ENCODE measurements around the gene CUZD1.

CUZD1 gene

DNA sequence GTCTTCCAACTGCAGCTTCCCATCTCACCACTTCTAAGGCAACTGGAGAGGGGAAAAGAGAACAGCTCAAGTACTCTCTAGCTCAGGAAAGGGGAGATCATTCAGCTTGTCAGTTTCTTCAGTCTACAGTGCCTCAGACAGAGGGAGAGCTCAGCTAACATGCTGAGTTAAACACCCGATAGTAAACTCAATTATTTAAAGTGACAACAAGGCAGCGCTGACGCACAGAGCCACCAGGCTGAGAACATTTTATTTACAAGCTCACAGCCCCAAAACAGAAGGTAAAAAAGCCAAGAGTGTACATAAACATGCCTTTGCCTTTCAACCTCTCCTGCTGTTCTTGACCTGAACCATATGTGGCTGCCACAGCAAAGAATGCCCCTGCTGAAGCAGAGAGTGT, 10.1 kb upstream of the CUZD1 start:
- Histone ChIP-seq H3K36me3 (ENCODE audit: control insufficient read depth, insufficient read depth, low read length) (peaks cover 6% of the 10 kb centered on the region; the same call in 1 of the 2 replicates), H3K27ac (ENCODE audit: low read depth, low read length) (no peak overlapping the region)

DNA sequence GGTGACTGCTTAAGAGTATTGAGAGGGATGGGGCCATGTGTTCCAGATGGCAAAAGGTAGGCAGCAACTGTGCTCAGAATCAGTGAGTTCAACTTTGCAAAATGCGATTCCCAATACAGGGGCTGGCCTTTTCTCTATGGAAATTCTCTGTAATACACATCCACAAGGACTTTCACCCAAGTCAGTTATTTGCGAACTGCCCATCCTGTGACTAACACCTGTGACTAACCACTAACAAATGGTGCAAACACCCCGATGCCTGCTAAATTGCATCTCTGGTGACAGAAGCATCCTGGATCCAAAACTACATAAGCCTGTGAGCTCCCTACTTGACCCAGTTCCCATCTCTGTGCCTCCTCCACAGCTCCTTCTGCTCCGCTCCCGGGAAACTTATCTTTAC, 9.0 kb upstream of the CUZD1 start:
- no peak overlapping the region for H3K4me3 ChIP-seq (ENCODE audit: low read depth, low read length)
- no peak overlapping the region for H3K9ac ChIP-seq (ENCODE audit: low read length)
- H3K4me1 ChIP-seq (ENCODE audit: control insufficient read depth, insufficient read depth, low read length), result peaks cover 5% of the 10 kb centered on the region

More for the DNA sequence above, 10.1 kb upstream of the CUZD1 start:
- Histone ChIP-seq H3K27me3 (ENCODE audit: control insufficient read depth, insufficient read depth, low read length) (no peaks in the 10 kb centered on the region), H3K9me3 (ENCODE audit: control insufficient read depth, insufficient read depth, low read depth, low read length) (no peaks in the 10 kb centered on the region), H3K4me3 (ENCODE audit: low read depth, low read length) (no peak overlapping the region), H3K9ac (ENCODE audit: low read length) (no peak overlapping the region), H3K4me1 (ENCODE audit: control insufficient read depth, insufficient read depth, low read length) (peaks cover 5% of the 10 kb centered on the region)

DNA sequence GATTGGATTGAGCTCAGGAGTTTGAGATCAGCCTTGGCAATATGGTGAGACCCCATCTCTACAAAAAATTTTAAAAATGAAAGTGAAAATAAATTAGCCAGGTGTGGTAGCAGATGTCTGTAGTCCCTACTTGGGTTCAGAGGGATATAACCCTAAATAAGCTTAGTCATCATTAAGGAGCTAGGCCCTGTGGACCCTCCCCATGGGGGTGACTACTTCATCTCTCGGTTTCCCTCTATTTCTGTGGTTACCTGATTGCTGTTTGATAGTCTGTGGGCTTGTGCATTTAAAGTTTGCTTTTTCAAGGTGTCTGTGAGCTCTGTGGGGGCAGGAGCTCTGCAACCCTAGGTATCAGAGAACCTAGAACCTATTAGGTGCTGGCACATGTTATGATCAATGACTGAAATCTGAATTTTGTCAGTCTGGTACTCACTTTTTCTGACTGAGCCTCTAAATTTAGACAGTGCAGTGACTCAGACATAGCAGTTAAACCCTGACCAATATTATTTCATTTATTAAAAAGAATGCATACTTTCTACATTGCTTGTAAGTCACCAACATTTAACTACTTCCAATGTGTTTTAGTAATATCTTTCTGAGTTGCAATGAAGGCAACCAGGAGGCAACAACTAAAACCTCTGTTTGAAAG, 8.1 kb upstream of the CUZD1 start:
- Histone ChIP-seq H3K9me3 (ENCODE audit: control insufficient read depth, insufficient read depth, low read depth, low read length) (no peaks in the 10 kb centered on the region), H3K27me3 (ENCODE audit: control insufficient read depth, insufficient read depth, low read length) (no peaks in the 10 kb centered on the region), H3K4me1 (ENCODE audit: control insufficient read depth, insufficient read depth, low read length) (peaks cover 5% of the 10 kb centered on the region), H3K9ac (ENCODE audit: low read length) (no peak overlapping the region), H3K36me3 (ENCODE audit: control insufficient read depth, insufficient read depth, low read length) (peaks cover 6% of the 10 kb centered on the region; the same call in 1 of the 2 replicates), H3K27ac (ENCODE audit: low read depth, low read length) (no peak overlapping the region), H3K4me3 (ENCODE audit: low read depth, low read length) (no peak overlapping the region)

More for the DNA sequence above, 9.0 kb upstream of the CUZD1 start:
- Histone ChIP-seq H3K36me3 (ENCODE audit: control insufficient read depth, insufficient read depth, low read length) (peaks cover 6% of the 10 kb centered on the region; the same call in 1 of the 2 replicates), H3K9me3 (ENCODE audit: control insufficient read depth, insufficient read depth, low read depth, low read length) (no peaks in the 10 kb centered on the region), H3K27me3 (ENCODE audit: control insufficient read depth, insufficient read depth, low read length) (no peaks in the 10 kb centered on the region), H3K27ac (ENCODE audit: low read depth, low read length) (no peak overlapping the region)

DNA sequence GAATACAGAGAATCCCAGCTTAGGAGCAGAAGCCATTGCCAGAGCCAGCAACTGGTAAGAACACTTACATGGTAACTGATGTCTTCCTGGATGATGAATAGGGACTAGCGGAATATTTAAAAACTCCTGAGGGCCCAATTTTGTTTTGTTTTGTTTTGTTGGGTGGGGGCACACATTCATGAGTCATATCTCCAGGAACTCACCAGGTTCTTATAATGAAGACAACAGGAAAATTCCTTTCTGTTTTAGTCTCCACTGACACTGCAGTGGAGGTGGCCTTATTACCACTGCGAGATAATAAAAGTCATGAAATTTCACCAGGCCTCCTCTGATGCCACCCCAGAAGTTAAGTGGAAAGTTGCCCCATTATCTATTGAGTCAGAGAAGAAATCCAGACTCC, 6.6 kb upstream of the CUZD1 start:
- no peak overlapping the region for H3K4me3 ChIP-seq (ENCODE audit: low read depth, low read length)
- no peaks in the 10 kb centered on the region for H3K9me3 ChIP-seq (ENCODE audit: control insufficient read depth, insufficient read depth, low read depth, low read length)
- H3K27me3 ChIP-seq (ENCODE audit: control insufficient read depth, insufficient read depth, low read length), result no peaks in the 10 kb centered on the region
- H3K9ac ChIP-seq (ENCODE audit: low read length), result no peak overlapping the region
- peaks cover 5% of the 10 kb centered on the region for H3K4me1 ChIP-seq (ENCODE audit: control insufficient read depth, insufficient read depth, low read length)
- peaks cover 8% of the 10 kb centered on the region; the same call in 1 of the 2 replicates for H3K36me3 ChIP-seq (ENCODE audit: control insufficient read depth, insufficient read depth, low read length)
- no peak overlapping the region for H3K27ac ChIP-seq (ENCODE audit: low read depth, low read length)

DNA sequence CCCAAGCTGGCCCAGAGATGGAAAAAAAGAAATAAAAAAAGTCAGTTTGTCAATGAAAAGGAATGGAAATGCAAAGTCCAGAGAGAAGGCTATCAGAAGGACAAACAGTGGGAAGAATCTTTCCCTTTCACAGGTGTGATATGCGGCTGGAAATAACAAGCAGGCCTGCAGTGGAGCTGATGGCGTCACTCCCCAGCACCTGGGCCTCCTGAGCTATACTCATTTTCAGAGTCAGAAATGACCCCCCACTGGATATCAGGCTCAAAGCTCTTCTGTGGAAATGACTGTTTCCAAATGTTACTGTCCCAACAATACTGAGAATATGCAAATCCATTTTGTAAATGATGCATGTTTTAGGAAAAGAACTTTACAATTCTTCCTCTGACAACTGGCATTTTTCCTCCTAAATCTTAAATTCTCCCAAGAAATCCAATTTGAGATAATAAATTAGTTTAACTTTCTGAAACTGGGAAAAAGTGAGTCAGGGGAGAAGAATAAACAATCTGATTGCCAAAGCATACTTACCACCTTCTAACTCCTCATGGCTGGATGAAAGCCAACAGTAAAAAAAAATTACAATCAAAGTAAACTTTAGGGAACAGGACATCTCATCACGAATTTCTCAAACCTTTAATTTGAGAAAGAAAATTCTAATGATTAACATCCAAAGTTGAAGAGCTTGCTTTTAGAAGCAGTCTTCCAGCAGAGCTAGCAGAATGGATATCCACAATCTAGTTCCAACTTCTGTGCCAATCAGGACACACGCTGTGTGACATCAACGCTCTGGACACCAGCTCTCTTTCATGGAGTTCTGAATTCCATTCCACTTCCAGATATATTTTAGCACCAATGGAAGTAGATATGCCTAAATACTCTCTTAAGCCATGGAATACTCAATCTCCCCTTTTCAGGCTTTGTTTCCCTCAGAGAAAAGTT, 5.3 kb upstream of the CUZD1 start:
- H3K9ac ChIP-seq (ENCODE audit: low read length), result no peak overlapping the region
- H3K36me3 ChIP-seq (ENCODE audit: control insufficient read depth, insufficient read depth, low read length), result peaks cover 8% of the 10 kb centered on the region; the same call in 1 of the 2 replicates
- no peaks in the 10 kb centered on the region for H3K9me3 ChIP-seq (ENCODE audit: control insufficient read depth, insufficient read depth, low read depth, low read length)
- H3K27me3 ChIP-seq (ENCODE audit: control insufficient read depth, insufficient read depth, low read length), result no peaks in the 10 kb centered on the region
- H3K27ac ChIP-seq (ENCODE audit: low read depth, low read length), result no peak overlapping the region
- peaks cover 4% of the 10 kb centered on the region for H3K4me1 ChIP-seq (ENCODE audit: control insufficient read depth, insufficient read depth, low read length)
- H3K4me3 ChIP-seq (ENCODE audit: low read depth, low read length), result no peak overlapping the region

DNA sequence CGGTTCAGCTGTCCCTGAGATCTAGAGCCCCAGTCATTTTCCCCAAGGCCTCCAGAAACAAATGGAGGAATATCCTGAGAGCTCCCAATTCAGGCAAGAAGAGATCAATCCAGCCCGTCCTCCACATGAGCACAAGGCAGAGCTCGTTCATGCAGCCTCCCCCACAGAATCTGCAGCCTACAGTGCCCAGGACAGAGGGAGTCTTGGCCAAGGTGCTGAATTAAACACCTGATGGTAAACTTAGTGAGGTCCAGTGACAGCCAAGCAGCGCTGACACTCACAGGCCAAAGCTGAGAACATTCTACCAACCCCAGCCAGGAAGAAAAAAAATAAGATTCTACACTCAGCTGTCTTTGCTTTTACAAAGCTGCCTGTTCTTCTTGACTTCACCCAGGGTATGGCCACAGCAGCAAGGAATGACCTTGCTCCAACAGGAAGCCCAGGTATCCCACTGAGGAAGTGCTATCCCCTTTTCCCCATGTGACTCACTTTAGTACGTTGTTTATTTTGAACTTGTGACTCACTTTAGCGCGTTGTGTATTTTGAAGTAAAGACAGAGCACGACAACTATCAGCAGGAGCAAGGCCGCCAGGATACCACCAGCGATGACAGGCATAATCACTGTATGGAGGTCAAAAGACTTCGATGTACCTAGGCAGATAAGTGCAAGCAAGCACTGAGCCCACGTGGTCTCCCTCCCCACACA, 4.4 kb upstream of the CUZD1 start:
- H3K36me3 ChIP-seq (ENCODE audit: control insufficient read depth, insufficient read depth, low read length), result peaks cover 8% of the 10 kb centered on the region; the same call in 1 of the 2 replicates
- H3K27me3 ChIP-seq (ENCODE audit: control insufficient read depth, insufficient read depth, low read length), result no peaks in the 10 kb centered on the region
- no peak overlapping the region for H3K9ac ChIP-seq (ENCODE audit: low read length)
- H3K4me3 ChIP-seq (ENCODE audit: low read depth, low read length), result no peak overlapping the region
- no peak overlapping the region for H3K27ac ChIP-seq (ENCODE audit: low read depth, low read length)
- H3K4me1 ChIP-seq (ENCODE audit: control insufficient read depth, insufficient read depth, low read length), result peaks cover 8% of the 10 kb centered on the region
- no peaks in the 10 kb centered on the region for H3K9me3 ChIP-seq (ENCODE audit: control insufficient read depth, insufficient read depth, low read depth, low read length)

DNA sequence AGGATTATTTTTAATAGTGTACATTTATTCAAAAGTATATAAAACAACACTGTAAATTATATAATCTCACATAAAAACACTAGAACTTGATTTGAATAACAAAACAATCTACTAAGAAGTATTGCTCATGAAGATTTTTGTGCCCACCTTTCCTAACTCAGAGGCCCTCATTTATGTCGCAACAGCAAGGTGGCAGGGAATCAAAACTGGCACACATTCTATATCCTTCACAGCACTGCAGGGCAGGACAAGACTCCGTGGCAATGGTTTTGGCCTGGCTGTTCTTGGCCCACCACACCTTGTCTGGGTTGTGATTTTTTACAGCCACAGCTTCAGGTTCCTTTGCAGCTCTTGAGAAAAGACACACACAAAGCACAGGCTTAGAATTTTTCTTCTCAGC, 3.4 kb upstream of the CUZD1 start:
- Histone ChIP-seq H3K27me3 (ENCODE audit: control insufficient read depth, insufficient read depth, low read length) (no peaks in the 10 kb centered on the region), H3K36me3 (ENCODE audit: control insufficient read depth, insufficient read depth, low read length) (peaks cover 8% of the 10 kb centered on the region; the same call in 1 of the 2 replicates), H3K4me3 (ENCODE audit: low read depth, low read length) (no peak overlapping the region), H3K9me3 (ENCODE audit: control insufficient read depth, insufficient read depth, low read depth, low read length) (no peaks in the 10 kb centered on the region), H3K4me1 (ENCODE audit: control insufficient read depth, insufficient read depth, low read length) (peaks cover 8% of the 10 kb centered on the region), H3K9ac (ENCODE audit: low read length) (no peak overlapping the region), H3K27ac (ENCODE audit: low read depth, low read length) (no peak overlapping the region)

DNA sequence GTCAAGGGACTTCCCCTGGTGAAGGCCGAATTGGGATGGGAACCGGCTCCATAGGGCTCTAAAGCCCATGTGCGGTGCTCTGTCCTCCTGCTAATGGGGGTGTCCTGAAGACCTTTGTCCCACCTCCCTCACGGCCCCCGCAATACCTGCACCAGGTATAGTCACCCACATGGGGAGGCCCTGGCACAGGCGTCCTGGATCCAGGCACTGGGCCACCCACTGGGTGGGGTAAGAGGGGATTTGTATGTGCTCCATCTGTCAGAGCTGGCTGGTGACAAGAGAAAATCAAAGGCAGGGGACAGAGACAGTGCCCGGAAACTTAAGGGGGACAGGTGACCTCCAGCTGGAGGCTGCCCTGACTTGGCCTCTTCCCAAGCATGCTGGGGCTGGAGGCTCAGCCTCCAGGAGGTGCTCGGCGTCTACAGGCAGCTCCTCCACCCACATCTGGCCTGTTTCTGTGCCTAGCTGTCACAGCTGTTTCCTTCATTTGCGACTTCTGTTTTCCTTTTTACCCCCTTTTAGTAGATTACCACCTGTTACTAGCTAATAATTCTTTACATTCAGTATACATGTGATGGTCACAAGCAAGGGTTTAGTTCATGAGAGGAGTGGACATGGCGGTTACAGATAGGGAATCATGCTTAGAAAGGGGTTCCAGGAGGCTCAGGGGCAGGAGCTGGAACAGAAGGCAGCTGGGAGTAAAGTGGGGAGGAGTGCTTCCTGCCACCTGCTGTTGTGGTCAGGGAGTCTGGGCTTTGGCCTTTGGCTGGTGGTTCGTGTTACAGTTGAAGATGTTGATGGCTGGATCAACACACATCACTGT, 2.3 kb upstream of the CUZD1 start:
- peaks cover 3% of the 10 kb centered on the region; the same call in 1 of the 2 replicates for H3K36me3 ChIP-seq (ENCODE audit: control insufficient read depth, insufficient read depth, low read length)
- H3K4me3 ChIP-seq (ENCODE audit: low read depth, low read length), result no peak overlapping the region

DNA sequence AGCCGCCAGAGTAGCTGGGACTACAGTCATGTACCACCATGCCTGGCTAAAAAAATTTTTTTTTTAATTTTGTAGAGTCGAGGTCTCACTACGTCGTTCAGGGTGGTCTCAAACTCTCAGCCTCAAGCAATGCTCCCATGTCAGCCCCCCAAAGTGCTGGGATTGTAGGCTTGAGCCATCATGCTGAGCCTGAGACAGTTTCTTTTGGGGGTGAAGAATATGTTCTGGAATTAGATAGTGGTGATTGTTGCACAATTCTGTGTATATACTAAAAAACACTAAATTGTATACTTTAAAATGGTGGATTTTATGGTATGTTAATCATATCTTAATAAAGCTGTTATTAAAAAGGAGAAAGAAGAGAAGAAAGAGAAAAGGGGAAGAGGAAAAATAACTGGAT, 1.5 kb downstream of the CUZD1 start:
- Histone ChIP-seq H3K27me3 (ENCODE audit: control insufficient read depth, insufficient read depth, low read length) (no peaks in the 10 kb centered on the region), H3K9ac (ENCODE audit: low read length) (no peak overlapping the region), H3K4me1 (ENCODE audit: control insufficient read depth, insufficient read depth, low read length) (peaks cover 8% of the 10 kb centered on the region; the same call in 1 of the 2 replicates), H3K36me3 (ENCODE audit: control insufficient read depth, insufficient read depth, low read length) (peaks cover 3% of the 10 kb centered on the region; the same call in 1 of the 2 replicates), H3K27ac (ENCODE audit: low read depth, low read length) (no peak overlapping the region), H3K4me3 (ENCODE audit: low read depth, low read length) (no peak overlapping the region), H3K9me3 (ENCODE audit: control insufficient read depth, insufficient read depth, low read depth, low read length) (peaks cover 4% of the 10 kb centered on the region)

More for the DNA sequence above, 2.3 kb upstream of the CUZD1 start:
- Histone ChIP-seq H3K4me1 (ENCODE audit: control insufficient read depth, insufficient read depth, low read length) (peaks cover 8% of the 10 kb centered on the region), H3K9me3 (ENCODE audit: control insufficient read depth, insufficient read depth, low read depth, low read length) (no peaks in the 10 kb centered on the region; the same call in 1 of the 2 replicates), H3K27me3 (ENCODE audit: control insufficient read depth, insufficient read depth, low read length) (no peaks in the 10 kb centered on the region), H3K9ac (ENCODE audit: low read length) (no peak overlapping the region), H3K27ac (ENCODE audit: low read depth, low read length) (no peak overlapping the region)

DNA sequence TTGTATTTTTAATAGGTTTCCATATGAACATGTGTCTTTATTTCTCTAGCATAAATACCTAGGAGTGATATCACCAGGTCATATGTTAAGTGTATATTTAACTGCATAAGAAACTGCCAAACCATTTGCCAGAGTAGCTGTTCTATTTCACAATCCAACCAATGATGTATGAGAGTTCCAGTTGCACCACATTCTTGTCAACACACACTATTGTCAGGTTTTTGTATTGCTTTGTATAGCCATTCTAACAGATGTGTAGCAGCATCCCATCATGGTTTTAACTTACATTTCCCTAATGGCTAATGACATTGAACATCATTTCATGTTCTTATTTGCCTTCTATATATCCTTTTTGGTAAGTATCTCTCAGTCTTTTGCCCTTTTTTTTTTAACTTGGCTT, 4.1 kb downstream of the CUZD1 start:
- no peaks in the 10 kb centered on the region for H3K27me3 ChIP-seq (ENCODE audit: control insufficient read depth, insufficient read depth, low read length)

More for the DNA sequence above, 4.1 kb downstream of the CUZD1 start:
- no peak overlapping the region for H3K9ac ChIP-seq (ENCODE audit: low read length)
- no peak overlapping the region for H3K27ac ChIP-seq (ENCODE audit: low read depth, low read length)
- H3K36me3 ChIP-seq (ENCODE audit: control insufficient read depth, insufficient read depth, low read length), result peaks cover 9% of the 10 kb centered on the region; the same call in 1 of the 2 replicates
- peaks cover 8% of the 10 kb centered on the region; the same call in 1 of the 2 replicates for H3K4me1 ChIP-seq (ENCODE audit: control insufficient read depth, insufficient read depth, low read length)
- H3K9me3 ChIP-seq (ENCODE audit: control insufficient read depth, insufficient read depth, low read depth, low read length), result peaks cover 4% of the 10 kb centered on the region
- no peak overlapping the region for H3K4me3 ChIP-seq (ENCODE audit: low read depth, low read length)
